H9 (cell line): ENCODE data around the gene GNAI1. TPM values are rescaled to one million over a fixed set of nuclear protein-coding genes. Genes with fewer than 3 reads are reported as not detected.

ENCODE experiments used
- DNase-seq: peaks from one replicate; pipeline ENCODE4 v3.0.0-alpha.2; 2017
- H2AFZ ChIP-seq: one replicate; pipeline ENCODE4 v1.6.1; 2013; ENCODE audit warnings: mild to moderate bottlenecking, low read length, control low read depth, moderate library complexity
- H2AK5ac ChIP-seq: 2 replicates; pipeline ENCODE4 v1.6.1; 2013; ENCODE audit warnings: low read length, control low read depth, mixed read lengths; ENCODE audit not compliant: insufficient read length
- H2BK120ac ChIP-seq: one replicate; pipeline ENCODE4 v1.6.1; 2013; ENCODE audit warnings: low read depth, mild to moderate bottlenecking, low read length, control low read depth, inconsistent platforms; ENCODE audit not compliant: poor library complexity, severe bottlenecking
- H2BK12ac ChIP-seq: 2 replicates; pipeline ENCODE4 v1.6.1; 2013; ENCODE audit warnings: low read length, control low read depth, mixed read lengths, low read depth; ENCODE audit not compliant: insufficient read length
- H2BK15ac ChIP-seq: 2 replicates; pipeline ENCODE4 v1.6.1; 2013; ENCODE audit warnings: low read depth, low read length, control low read depth
- H2BK20ac ChIP-seq: one replicate; pipeline ENCODE4 v1.6.1; 2013; ENCODE audit warnings: low read depth, mild to moderate bottlenecking, low read length, control low read depth, inconsistent platforms; ENCODE audit not compliant: poor library complexity, severe bottlenecking
- H2BK5ac ChIP-seq: 2 replicates; pipeline ENCODE4 v1.6.1; 2013; ENCODE audit warnings: low read length, control low read depth, mixed read lengths; ENCODE audit not compliant: insufficient read length
- H3K14ac ChIP-seq: 2 replicates; pipeline ENCODE4 v1.6.1; 2013; ENCODE audit warnings: low read length, control low read depth; ENCODE audit not compliant: insufficient read depth
- H3K18ac ChIP-seq: 2 replicates; pipeline ENCODE4 v1.6.1; 2013; ENCODE audit warnings: low read depth, mild to moderate bottlenecking, mixed read lengths, low read length, control low read depth; ENCODE audit not compliant: insufficient read length
- H3K23ac ChIP-seq: 2 replicates; pipeline ENCODE4 v1.6.1; 2013; ENCODE audit warnings: low read length, control low read depth, mixed read lengths, low read depth; ENCODE audit not compliant: insufficient read length
- H3K23me2 ChIP-seq: 2 replicates; pipeline ENCODE4 v1.6.1; 2013; ENCODE audit warnings: low read depth, mild to moderate bottlenecking, mixed read lengths, low read length, control low read depth; ENCODE audit not compliant: insufficient read length, poor library complexity, severe bottlenecking
- H3K27ac ChIP-seq: 2 replicates; pipeline ENCODE4 v1.5.1; 2013; ENCODE audit warnings: low read length, control low read depth, mixed read lengths, low read depth; ENCODE audit not compliant: insufficient read length
- H3K27me3 ChIP-seq: 2 replicates; pipeline ENCODE4 v1.6.1; 2013; ENCODE audit warnings: low read length, control low read depth, inconsistent platforms; ENCODE audit not compliant: insufficient read depth
- H3K4ac ChIP-seq: 2 replicates; pipeline ENCODE4 v1.6.1; 2013; ENCODE audit warnings: low read depth, mild to moderate bottlenecking, control low read depth, inconsistent platforms, low read length, moderate library complexity
- H3K4me1 ChIP-seq: 2 replicates; pipeline ENCODE4 v1.6.1; 2013; ENCODE audit warnings: low read length, control low read depth, inconsistent platforms; ENCODE audit not compliant: insufficient read depth
- H3K4me2 ChIP-seq: 2 replicates; pipeline ENCODE4 v1.6.1; 2013; ENCODE audit warnings: low read length, control low read depth, mixed read lengths; ENCODE audit not compliant: insufficient read length, insufficient read depth
- H3K56ac ChIP-seq: 2 replicates; pipeline ENCODE4 v1.6.1; 2013; ENCODE audit warnings: low read depth, mild to moderate bottlenecking, mixed read lengths, low read length, control low read depth; ENCODE audit not compliant: insufficient read length
- H3K79me1 ChIP-seq: 2 replicates; pipeline ENCODE4 v1.6.1; 2013; ENCODE audit warnings: low read depth, mild to moderate bottlenecking, moderate library complexity, low read length, control low read depth, inconsistent platforms; ENCODE audit not compliant: insufficient read depth, poor library complexity, severe bottlenecking
- H3K79me2 ChIP-seq: 2 replicates; pipeline ENCODE4 v1.6.1; 2013; ENCODE audit warnings: low read length, control low read depth, inconsistent platforms; ENCODE audit not compliant: insufficient read depth
- H3K9ac ChIP-seq: 2 replicates; pipeline ENCODE4 v1.6.1; 2013; ENCODE audit warnings: low read length, control low read depth, mixed read lengths; ENCODE audit not compliant: insufficient read length; ENCODE audit errors: extremely low read depth
- H3K9me3 ChIP-seq: one replicate; pipeline ENCODE4 v1.6.1; 2013; ENCODE audit warnings: low read depth, low read length, inconsistent platforms; ENCODE audit not compliant: control insufficient read depth
- H3T11ph ChIP-seq: one replicate; pipeline ENCODE4 v1.6.1; 2013; ENCODE audit warnings: mild to moderate bottlenecking, low read length, control low read depth, inconsistent platforms
- H4K20me1 ChIP-seq: one replicate; pipeline ENCODE4 v1.6.1; 2013; ENCODE audit not compliant: control insufficient read depth, insufficient read length, insufficient read depth
- H4K5ac ChIP-seq: 2 replicates; pipeline ENCODE4 v1.6.1; 2013; ENCODE audit warnings: low read depth, mild to moderate bottlenecking, mixed read lengths, low read length, control low read depth; ENCODE audit not compliant: insufficient read length
- H4K8ac ChIP-seq: replicated peaks from 2 replicates; pipeline ENCODE4 v1.6.1; 2013; ENCODE audit warnings: low read length, control low read depth, mixed read lengths, low read depth; ENCODE audit not compliant: insufficient read length
- H4K91ac ChIP-seq: 2 replicates; pipeline ENCODE4 v1.6.1; 2013; ENCODE audit warnings: low read depth, mild to moderate bottlenecking, moderate library complexity, mixed read lengths, low read length, control low read depth; ENCODE audit not compliant: insufficient read length
- H3K27ac Mint-ChIP-seq, 3 experiments: 2 replicates in 2 of 3; 3 replicates in 1 of 3; pipeline ENCODE4 v1.8.0; 2020 to 2021; ENCODE audit warnings: mixed read lengths in 3 of 3, mild to moderate bottlenecking in 1 of 3, moderate library complexity in 1 of 3
- H3K27me3 Mint-ChIP-seq: 2 replicates; pipeline ENCODE4 v1.8.0; 2021; ENCODE audit warnings: low read depth, mild to moderate bottlenecking, moderate library complexity, mixed read lengths
- H3K36me3 Mint-ChIP-seq, 3 experiments: 2 replicates in 2 of 3; 3 replicates in 1 of 3; pipeline ENCODE4 v1.8.0; 2020 to 2021; ENCODE audit warnings: low read depth in 3 of 3, mixed read lengths in 3 of 3; ENCODE audit not compliant: insufficient read depth in 1 of 3
- H3K4me1 Mint-ChIP-seq, 2 experiments: 2 replicates each; pipeline ENCODE4 v1.8.0; 2020; ENCODE audit warnings: mixed read lengths in 2 of 2
- H3K4me3 Mint-ChIP-seq, 2 experiments: 2 replicates in 1 of 2; 3 replicates in 1 of 2; pipeline ENCODE4 v1.8.0; 2020 to 2021; ENCODE audit warnings: mild to moderate bottlenecking in 2 of 2, mixed read lengths in 2 of 2, moderate library complexity in 1 of 2
- H3K9me3 Mint-ChIP-seq, 2 experiments: 2 replicates in 1 of 2; 3 replicates in 1 of 2; pipeline ENCODE4 v1.8.0; 2020; ENCODE audit warnings: mild to moderate bottlenecking in 2 of 2, mixed read lengths in 2 of 2, moderate library complexity in 1 of 2
- WGBS: extraction: QIAGEN DNeasy Blood & Tissue Kit; methylation state at CpG from one replicate; pipeline ENCODE4 v1.1.7; 2013; ENCODE audit warnings: missing lambda C conversion rate, low lambda C conversion rate, mixed read lengths; ENCODE audit not compliant: insufficient read length; ENCODE audit errors: extremely low coverage; 5-methylcytosine and 5-hydroxymethylcytosine counted together
- total RNA-seq: library from RNA; stranded (reverse); gene quantifications from 2 replicates; pipeline ENCODE4 v1.2.1, GENCODE V29; 2021
- TF ChIP-seq, protein P1 (sequence below): fragments of 200-600 bp; sonication (generic); conservative IDR thresholded peaks from 3 replicates; pipeline ENCODE4 v1.8.0; 2021; ENCODE audit warnings: antibody characterized with exemption, mild to moderate bottlenecking

GNAI1 gene
- total RNA-seq, 1 experiment from 2014 or later, result 14.1 TPM

DNA sequence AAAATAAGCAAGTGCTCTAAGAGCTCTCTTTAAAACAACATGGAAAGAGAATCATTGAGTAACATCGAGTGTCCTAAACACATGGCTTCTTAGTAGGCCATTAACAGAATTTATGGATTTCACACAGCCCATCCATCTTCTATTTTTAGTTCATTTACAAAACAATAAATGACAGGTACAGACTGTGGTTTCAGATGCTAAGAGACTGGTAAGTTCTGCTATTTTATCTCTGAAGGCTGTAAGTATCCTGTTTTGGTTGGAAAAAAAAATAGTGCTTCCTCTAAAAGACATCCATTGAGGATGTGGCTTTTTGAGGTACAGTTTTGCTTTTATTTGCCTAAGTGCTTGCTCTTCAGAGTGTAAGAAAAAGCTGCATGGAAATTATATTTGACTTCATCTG lies 27.4 kb upstream of the GNAI1 start:
- no peak overlapping the region for H3K56ac ChIP-seq
- Mint-ChIP-seq H3K36me3 (no peaks in the 10 kb centered on the region), H3K9me3 (peaks cover 0 to 3% of the 10 kb centered on the region in 2 experiments; a peak in 1 of 5 replicates), H3K4me1 (peaks cover 9 to 10% of the 10 kb centered on the region in 2 experiments; a peak in 3 of 4 replicates), H3K27me3 (no peaks in the 10 kb centered on the region), H3K27ac (no peak overlapping the region), H3K4me3 (no peak overlapping the region)
- H3K9ac ChIP-seq, result no peak overlapping the region
- no peak overlapping the region for H2BK12ac ChIP-seq
- H2BK5ac ChIP-seq, result no peak overlapping the region
- no peak overlapping the region for H3K18ac ChIP-seq
- H3K9me3 ChIP-seq, result no peaks in the 10 kb centered on the region
- no peak overlapping the region for H3K23ac ChIP-seq
- no peak overlapping the region for H2BK120ac ChIP-seq
- no peaks in the 10 kb centered on the region for H3K79me2 ChIP-seq
- WGBS, result no CpG with 5 or more reads among the region's 1 CpG
- H2BK20ac ChIP-seq, result no peak overlapping the region
- no peak for DNase-seq
- H2AK5ac ChIP-seq, result no peak overlapping the region
- TF ChIP-seq, protein P1, sequence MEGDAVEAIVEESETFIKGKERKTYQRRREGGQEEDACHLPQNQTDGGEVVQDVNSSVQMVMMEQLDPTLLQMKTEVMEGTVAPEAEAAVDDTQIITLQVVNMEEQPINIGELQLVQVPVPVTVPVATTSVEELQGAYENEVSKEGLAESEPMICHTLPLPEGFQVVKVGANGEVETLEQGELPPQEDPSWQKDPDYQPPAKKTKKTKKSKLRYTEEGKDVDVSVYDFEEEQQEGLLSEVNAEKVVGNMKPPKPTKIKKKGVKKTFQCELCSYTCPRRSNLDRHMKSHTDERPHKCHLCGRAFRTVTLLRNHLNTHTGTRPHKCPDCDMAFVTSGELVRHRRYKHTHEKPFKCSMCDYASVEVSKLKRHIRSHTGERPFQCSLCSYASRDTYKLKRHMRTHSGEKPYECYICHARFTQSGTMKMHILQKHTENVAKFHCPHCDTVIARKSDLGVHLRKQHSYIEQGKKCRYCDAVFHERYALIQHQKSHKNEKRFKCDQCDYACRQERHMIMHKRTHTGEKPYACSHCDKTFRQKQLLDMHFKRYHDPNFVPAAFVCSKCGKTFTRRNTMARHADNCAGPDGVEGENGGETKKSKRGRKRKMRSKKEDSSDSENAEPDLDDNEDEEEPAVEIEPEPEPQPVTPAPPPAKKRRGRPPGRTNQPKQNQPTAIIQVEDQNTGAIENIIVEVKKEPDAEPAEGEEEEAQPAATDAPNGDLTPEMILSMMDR, result no peak
- no peaks in the 10 kb centered on the region for H4K20me1 ChIP-seq
- no peak overlapping the region for H4K8ac ChIP-seq
- H2BK15ac ChIP-seq, result no peak overlapping the region
- no peak overlapping the region for H3K27ac ChIP-seq
- H3K14ac ChIP-seq, result no peak overlapping the region
- H3K79me1 ChIP-seq, result no peaks in the 10 kb centered on the region
- no peak overlapping the region for H3K4me2 ChIP-seq
- no peaks in the 10 kb centered on the region for H3K23me2 ChIP-seq
- no peaks in the 10 kb centered on the region for H3K27me3 ChIP-seq
- no peaks in the 10 kb centered on the region for H3K4me1 ChIP-seq
- H3K4ac ChIP-seq, result no peak overlapping the region
- H3T11ph ChIP-seq, result no peak overlapping the region
- no peak overlapping the region for H2AFZ ChIP-seq
- H4K91ac ChIP-seq, result no peak overlapping the region
- no peak overlapping the region for H4K5ac ChIP-seq
